Heart left ventricle (tissue), 16 donors: ENCODE measurements around the gene HOXB2. TPM values are rescaled to one million over a fixed set of nuclear protein-coding genes. Genes with fewer than 3 reads are reported as not detected.

ENCODE experiments used
- ATAC-seq, 4 donors: fragments of 200-7000 bp; cut with Tn5 transposase; one replicate each; pipeline ENCODE4 v1.9.1; 2020 to 2022; ENCODE audit warnings: moderate library complexity in 4 of 4, mild to moderate bottlenecking in 3 of 4, moderate number of reproducible peaks in 1 of 4
- DNase-seq, 5 donors: peaks; one replicate each; pipeline ENCODE4 v3.0.0-alpha.2; 2020
- H3K27ac ChIP-seq, 12 donors: fragments of 200-600 bp; sonication (generic) in 4 of 12; one replicate each; pipeline versions ENCODE4 v1.5.0 to v1.8.0; 2016 to 2022; ENCODE audit warnings: mild to moderate bottlenecking in 2 of 12
- H3K27me3 ChIP-seq, 9 donors: fragments of 200-600 bp; sonication (generic) in 2 of 9; one replicate each; pipeline versions ENCODE4 v1.5.1 to v1.8.0; 2016 to 2022; ENCODE audit warnings: mild to moderate bottlenecking in 3 of 9
- H3K36me3 ChIP-seq, 9 donors: fragments of 200-600 bp; sonication (generic) in 2 of 9; one replicate each; pipeline versions ENCODE4 v1.5.0 to v1.8.0; 2018 to 2022; ENCODE audit warnings: mild to moderate bottlenecking in 2 of 9
- H3K4me1 ChIP-seq, 12 donors: fragments of 200-600 bp; sonication (generic) in 4 of 12; one replicate each; pipeline versions ENCODE4 v1.5.0 to v1.8.0; 2016 to 2022; ENCODE audit warnings: mild to moderate bottlenecking in 3 of 12
- H3K4me3 ChIP-seq, 12 donors: fragments of 200-600 bp; sonication (generic) in 4 of 12; one replicate each; pipeline versions ENCODE4 v1.5.0 to v1.8.0; 2017 to 2022; ENCODE audit warnings: mild to moderate bottlenecking in 9 of 12, moderate library complexity in 4 of 12
- H3K9me3 ChIP-seq, 12 donors: fragments of 200-600 bp; sonication (generic) in 4 of 12; one replicate each; pipeline versions ENCODE4 v1.5.0 to v1.8.0; 2016 to 2022; ENCODE audit warnings: mild to moderate bottlenecking in 1 of 12
- POLR2A ChIP-seq, 2 donors: fragments of 450-650 bp; IDR thresholded peaks; one replicate each; pipeline ENCODE4 v1.6.1; 2017; ENCODE audit warnings: antibody characterized with exemption in 2 of 2, mild to moderate bottlenecking in 2 of 2, moderate library complexity in 2 of 2
- WGBS, 4 donors: extraction: QIAGEN DNeasy Blood & Tissue Kit in 2 of 4; methylation state at CpG; one replicate each; pipeline versions ENCODE4 v1.1.5 to v1.1.7; 2013 to 2018; 5-methylcytosine and 5-hydroxymethylcytosine counted together
- intact Hi-C, 10 donors: fragments of 100-400 bp; cut with DNase I; formaldehyde crosslinking; loops; one replicate each; pipeline versions ENCODE4 v1.11.1 to v1.14.2; 2022
- long read RNA-seq, 3 donors: library from polyadenylated mRNA; unstranded; transcript quantifications; one replicate each; pipeline ENCODE4 v2.0.0, GENCODE V29; 2020 to 2021
- polyA plus RNA-seq, 2 donors: library from polyadenylated mRNA; stranded (reverse); fragments of 200-250 nt; gene quantifications; one replicate each; pipeline ENCODE4 v1.2.3, GENCODE V29; 2013
- total RNA-seq, 9 donors: library from RNA; depleted of rRNA in 2 of 9; stranded (reverse); fragments of >200 nt in 2 of 9; fragmentation: NEBNext Ultra II Directional in 3 of 9; extraction: Animal tissue kit (Norgen Biotek cat#: 25700) in 3 of 9; gene quantifications; one replicate each; pipeline versions ENCODE4 v1.1.0 to v1.2.4, GENCODE V29; 2016 to 2023
- TF ChIP-seq, protein P1 (sequence below), 12 donors: fragments of 200-600 bp; sonication (generic) in 4 of 12; IDR thresholded peaks; one replicate each; pipeline versions ENCODE4 v1.5.0 to v1.8.0; 2018 to 2022; ENCODE audit warnings: antibody characterized with exemption in 12 of 12, mild to moderate bottlenecking in 5 of 12
- donor health status: ischemic (EF 13 %, LVEDD 7.1; RV severe dilation, severe dysfunction).
- donor health status: healthy with polysubstance abuse.
- donor health status: DM: no; HTN: yes; CAD: no.
- donor health status: DM: no; HTN: no; CAD: no.
- donor health status: ischemic (EF 25% LVEDD 6.9; RV normal size, moderate dysfunction).
- donor health status: ischemic (EF 25% LVEDD 5.7; RV mildly dilated, moderate dysfunction).
- donor health status: healthy.
- donor health status: DM: yes; HTN: yes; CAD: no.
- donor health status: ischemic (EF 35%, LVEDD 5.7; RV mildly dilated, moderate dysfunction).
- donor health status: nonischemic (EF 11% LVEDD 7.7; RV severe dilation, severe dysfunction).
- donor health status: DM: yes; HTN: yes; CAD: no.
- donor health status: PGD.
- donor health status: ischemic (EF 29% LVEDD 5.4; RV normal size, mild dysfunction).
- donor health status: nonischemic (EF 23%, LVEDD 6.1; RV moderate dilation, normal function).

The HOXB2 gene
- total RNA-seq (1 to 10 TPM in 8 of 9 donors, under 1 TPM in 1; 0.81 to 6.9 (median 3.2) TPM), polyA plus RNA-seq (1 to 10 TPM; 2.0 to 3.0 TPM)
- long read RNA-seq, donor 1, partial matches to known transcripts, result 0 of 4 reads
- long read RNA-seq, donor 1, other reads (novel, unspliced or antisense), result 4 of 4 reads
- long read RNA-seq, donor 2, partial matches to known transcripts, result 0 of 4 reads
- long read RNA-seq, donor 2, other reads (novel, unspliced or antisense), result 0 of 4 reads
- long read RNA-seq, donor 3, partial matches to known transcripts, result 0 of 3 reads
- long read RNA-seq, donor 3, other reads (novel, unspliced or antisense), result 1 of 3 reads

GRCh38 chr17:48545022-48545375 is at the start of gene HOXB2:
Gene HOXB2, minus strand, starts transcription at chr17:48545109. Its CDS starts 198 bp downstream, at chr17:48544911.
- peak in 3 of 5 donors; percentile 52 to 64 (median 53) for DNase-seq
- H3K27ac ChIP-seq, result peak within 1 kb of the TSS; percentile 43 to 94 (median 88)
- peak within 1 kb of the TSS; percentile 35 to 95 (median 67) for H3K4me3 ChIP-seq
- H3K9me3 ChIP-seq, result no peaks in the 10 kb centered on the region
- peaks cover 0 to 97% (median 53%) of the 10 kb centered on the region in 9 donors for H3K27me3 ChIP-seq
- TF ChIP-seq, protein P1, sequence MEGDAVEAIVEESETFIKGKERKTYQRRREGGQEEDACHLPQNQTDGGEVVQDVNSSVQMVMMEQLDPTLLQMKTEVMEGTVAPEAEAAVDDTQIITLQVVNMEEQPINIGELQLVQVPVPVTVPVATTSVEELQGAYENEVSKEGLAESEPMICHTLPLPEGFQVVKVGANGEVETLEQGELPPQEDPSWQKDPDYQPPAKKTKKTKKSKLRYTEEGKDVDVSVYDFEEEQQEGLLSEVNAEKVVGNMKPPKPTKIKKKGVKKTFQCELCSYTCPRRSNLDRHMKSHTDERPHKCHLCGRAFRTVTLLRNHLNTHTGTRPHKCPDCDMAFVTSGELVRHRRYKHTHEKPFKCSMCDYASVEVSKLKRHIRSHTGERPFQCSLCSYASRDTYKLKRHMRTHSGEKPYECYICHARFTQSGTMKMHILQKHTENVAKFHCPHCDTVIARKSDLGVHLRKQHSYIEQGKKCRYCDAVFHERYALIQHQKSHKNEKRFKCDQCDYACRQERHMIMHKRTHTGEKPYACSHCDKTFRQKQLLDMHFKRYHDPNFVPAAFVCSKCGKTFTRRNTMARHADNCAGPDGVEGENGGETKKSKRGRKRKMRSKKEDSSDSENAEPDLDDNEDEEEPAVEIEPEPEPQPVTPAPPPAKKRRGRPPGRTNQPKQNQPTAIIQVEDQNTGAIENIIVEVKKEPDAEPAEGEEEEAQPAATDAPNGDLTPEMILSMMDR (IDR thresholded peaks at IDR 0.05), result no peak
- TF ChIP-seq POLR2A (IDR thresholded peaks at IDR 0.05), result no peak
- peaks cover 0 to 46% (median 16%) of the 10 kb centered on the region in 12 donors for H3K4me1 ChIP-seq
- H3K36me3 ChIP-seq, result peaks cover 0 to 6% (median 0%) of the 10 kb centered on the region in 9 donors
- 21 to 29% (median 25%) methylated on average over 12 of the region's 12 CpGs for WGBS, 4 donors
- ATAC-seq, result peak in 1 of 4 donors; percentile 26
- intact Hi-C loops, result no loop called here

- Histone ChIP-seq H3K27me3 (peaks cover 64 to 100% (median 98%) of the 10 kb centered on the region in 9 donors), H3K4me3 (peak overlapping the region in 6 of 12 donors; percentile 28 to 54 (median 40)), H3K27ac (peak overlapping the region in 1 of 12 donors; percentile 97), H3K36me3 (no peaks in the 10 kb centered on the region), H3K4me1 (peaks cover 0 to 47% (median 20%) of the 10 kb centered on the region in 12 donors), H3K9me3 (no peaks in the 10 kb centered on the region)
- peak in 3 of 4 donors; percentile 51 to 76 (median 62) for ATAC-seq
- intact Hi-C loops, result loop anchor here in 5 of 10 donors (2.0 to 5.0 kb wide), 4 partner anchors 242 to 257 kb away; no protein-coding TSS in a partner anchor
- DNase-seq, result peak; percentile 44 to 89 (median 68)
- TF ChIP-seq, protein P1 (IDR thresholded peaks at IDR 0.05), result peak; percentile 66 to 87 (median 80)
- no peak for TF ChIP-seq POLR2A (IDR thresholded peaks at IDR 0.05)
- WGBS, 4 donors, result 5 to 10% (median 6%) methylated on average over 36 to 37 of the region's 37 CpGs
Observed at GRCh38 chr17:48593840-48594537, 49.1 kb upstream of the HOXB2 start.

DNA sequence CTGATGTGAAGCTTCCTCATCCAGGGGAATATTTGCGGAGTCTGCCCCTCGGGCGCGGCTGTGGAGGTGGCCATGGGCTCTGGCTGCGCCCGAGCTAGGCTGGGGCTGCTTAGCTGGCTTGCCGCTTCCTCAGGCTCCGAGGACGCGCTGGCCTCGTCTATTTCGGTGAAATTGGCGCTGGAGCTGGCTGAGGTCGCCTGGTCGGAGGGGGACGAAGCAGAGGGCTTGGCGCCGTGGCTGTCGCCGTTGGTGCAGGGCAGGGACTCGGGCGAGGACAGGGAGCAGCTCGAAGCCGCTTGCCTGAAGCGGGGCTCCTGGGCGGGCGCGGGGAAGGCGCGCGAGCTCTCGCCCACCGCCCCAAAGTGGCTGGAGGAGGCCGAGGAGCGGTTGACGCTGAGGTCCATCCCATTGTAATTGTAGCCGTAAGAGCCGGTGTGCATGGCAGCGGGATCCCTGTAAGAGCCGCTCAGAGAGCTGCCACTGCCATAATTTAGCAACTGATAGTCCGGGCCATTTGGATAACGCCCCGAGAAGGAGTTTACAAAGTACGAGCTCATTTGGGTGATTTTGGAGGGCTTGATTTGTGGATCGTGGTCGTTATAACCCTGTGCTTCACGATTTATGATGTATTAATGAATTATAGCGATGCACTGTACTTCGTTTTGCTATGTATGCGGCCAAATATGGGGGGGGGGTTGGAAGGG is 48.4 kb upstream of the HOXB2 start, which contains the start of gene HOXB5:
Gene HOXB5 (minus strand): TSS at position 654 of the 704 bp plus-strand sequence. CDS start 97 bp downstream, at position 557.
- DNase-seq (no peak), ATAC-seq (no peak)
- TF ChIP-seq, protein P1 (IDR thresholded peaks at IDR 0.05), result no peak
- no peak for TF ChIP-seq POLR2A (IDR thresholded peaks at IDR 0.05)
- H3K4me3 ChIP-seq, result peak within 1 kb of the TSS; percentile 2 to 54 (median 30)
- 2 to 5% (median 2%) methylated on average over 21 to 50 of the region's 50 CpGs for WGBS, 4 donors
- H3K36me3 ChIP-seq, result no peaks in the 10 kb centered on the region
- H3K27me3 ChIP-seq, result peaks cover 69 to 100% (median 98%) of the 10 kb centered on the region in 9 donors
- peaks cover 0 to 45% (median 20%) of the 10 kb centered on the region in 12 donors for H3K4me1 ChIP-seq
- H3K27ac ChIP-seq, result peak within 1 kb of the TSS in 1 of 12 donors; percentile 97
- no peaks in the 10 kb centered on the region for H3K9me3 ChIP-seq
- intact Hi-C loops, result loop anchor here in 5 of 10 donors (2.0 to 5.0 kb wide), 4 partner anchors 241 to 256 kb away; no protein-coding TSS in a partner anchor
